Measurements from ENCODE around the gene NEO1.

- TF ChIP-seq CTCF (optimal IDR thresholded peaks at IDR 0.05 in 1 of 3, IDR thresholded peaks at IDR 0.05 in 1 of 3, conservative IDR thresholded peaks at IDR 0.05 in 1 of 3; ENCODE audit: extremely low read depth in 1 of 3, insufficient read depth in 2 of 3, low read length in 3 of 3), result no peak
- TF ChIP-seq EZH2 (IDR thresholded peaks at IDR 0.05; ENCODE audit: low read length), result no peak
Observed at GRCh38 chr15:73338606-73339374, 286.5 kb downstream of the NEO1 start.

Data from keratinocyte (primary cell).